ENCODE data around the gene ULK4.

Gene ULK4

DNA sequence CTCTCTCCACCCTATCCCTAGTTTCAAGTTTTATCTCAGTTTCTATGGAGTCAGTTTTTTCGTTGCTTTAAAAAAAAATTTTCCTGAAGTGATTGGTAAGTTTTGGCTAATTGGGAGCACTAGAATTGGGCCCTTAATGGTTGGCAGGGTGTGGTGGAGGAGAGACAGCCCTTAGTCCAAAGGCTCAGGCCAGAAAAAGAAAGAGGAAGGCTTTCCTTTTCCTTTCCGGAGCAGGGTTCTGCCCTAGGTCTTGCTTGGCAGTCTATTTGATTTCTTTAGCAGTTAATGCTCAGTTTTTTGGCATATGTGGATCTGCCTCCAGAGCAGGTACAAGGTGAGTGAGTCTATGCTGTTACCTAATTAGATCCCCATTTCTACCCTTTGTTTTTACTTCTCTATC is 739.9 kb downstream of the ULK4 start:
- DNase-seq (ENCODE audit: low read depth): no peak

DNA sequence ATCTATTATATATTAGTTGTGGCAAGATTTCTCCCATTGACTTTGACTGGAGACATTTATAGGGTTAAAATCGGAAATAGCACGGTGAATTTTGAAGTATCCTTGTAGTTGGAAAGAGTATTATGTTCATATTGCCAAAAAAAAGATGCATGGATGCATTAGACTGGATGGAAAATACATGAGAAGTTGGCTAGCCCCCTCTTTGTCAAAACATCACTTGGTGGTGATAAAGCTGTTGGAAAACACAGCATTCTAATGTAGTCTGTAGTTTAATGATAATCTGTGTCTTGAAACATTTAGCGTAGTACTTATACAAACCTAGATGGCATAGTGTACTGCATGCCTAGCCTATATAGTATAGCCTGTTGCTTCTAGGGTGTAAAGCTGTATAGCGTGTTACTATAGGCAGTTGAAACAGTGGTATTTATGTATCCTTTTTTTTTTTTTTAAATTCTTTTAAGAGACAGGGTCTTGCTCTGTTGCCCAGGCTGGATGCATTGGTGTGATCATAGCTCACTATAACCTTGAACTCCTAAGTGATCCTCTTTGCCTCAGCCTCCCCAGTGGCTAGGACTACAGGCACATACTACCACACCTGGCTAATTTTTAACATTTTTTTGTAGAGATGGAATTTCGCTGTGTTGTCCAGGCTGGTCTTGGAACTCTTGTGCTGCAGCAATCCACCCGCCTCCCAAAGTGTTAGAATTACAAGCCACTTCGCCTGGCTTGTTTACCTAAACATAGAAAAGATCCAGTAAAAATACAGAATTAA is 740.8 kb downstream of the ULK4 start:
- DNase-seq (ENCODE audit: low read depth): no peak

DNA sequence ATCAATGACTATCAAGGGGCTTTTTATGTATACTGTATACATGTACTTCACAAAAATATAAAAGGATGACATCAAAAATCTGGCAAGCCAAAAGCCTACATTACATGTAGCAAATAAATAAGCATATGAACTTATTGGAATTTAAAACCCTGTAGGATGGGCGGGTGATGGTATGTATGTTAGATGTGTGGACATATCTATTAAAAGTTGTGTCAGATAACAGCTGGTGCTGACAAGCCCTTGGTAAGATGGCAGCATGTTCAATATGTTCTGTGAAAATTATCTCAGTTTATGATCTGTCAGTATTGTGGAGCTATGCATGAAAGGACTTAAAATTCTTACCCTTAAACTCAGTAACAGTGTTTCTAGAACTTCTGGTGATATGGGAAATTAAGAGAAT is 742.5 kb downstream of the ULK4 start:
- no peak for DNase-seq (ENCODE audit: low read depth)

DNA sequence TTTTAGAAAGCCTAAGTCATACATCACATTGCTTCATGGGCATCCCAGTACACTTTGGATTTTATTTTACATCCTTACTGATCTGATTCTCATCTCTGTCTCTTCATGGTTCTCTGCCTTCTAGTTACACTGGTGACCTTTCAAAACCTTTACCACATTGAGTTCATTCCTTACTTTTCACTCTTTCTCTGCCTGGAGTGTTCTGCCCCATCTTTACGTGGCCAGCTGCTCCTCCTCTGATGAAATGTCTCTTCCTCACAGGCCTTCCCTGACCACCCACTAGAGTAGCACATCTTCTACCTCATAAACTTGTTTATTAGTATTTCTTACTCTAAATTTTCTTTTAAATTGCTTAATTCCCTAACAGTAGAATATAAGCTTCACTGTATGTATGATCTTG is 744.9 kb downstream of the ULK4 start:
- no peak for DNase-seq (ENCODE audit: low read depth)

DNA sequence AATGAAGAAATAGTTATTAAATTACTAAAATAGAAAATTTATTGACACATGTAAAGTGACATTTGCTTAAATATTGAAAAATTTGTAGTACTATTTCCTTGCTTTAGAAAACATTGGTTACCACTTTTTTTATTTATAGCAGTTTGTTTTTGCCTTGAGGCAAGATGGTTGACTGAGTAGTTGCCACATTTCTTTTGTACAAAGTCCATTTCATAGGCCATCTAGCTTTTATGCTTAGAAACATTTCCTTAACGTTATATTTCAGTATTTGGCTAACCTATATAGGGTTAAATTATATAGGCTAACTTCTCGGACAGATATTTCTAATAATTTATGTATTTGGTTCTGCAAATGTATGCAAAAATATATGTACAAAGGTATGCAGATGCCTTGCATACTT is 745.5 kb downstream of the ULK4 start:
- no peak for DNase-seq (ENCODE audit: low read depth)

DNA sequence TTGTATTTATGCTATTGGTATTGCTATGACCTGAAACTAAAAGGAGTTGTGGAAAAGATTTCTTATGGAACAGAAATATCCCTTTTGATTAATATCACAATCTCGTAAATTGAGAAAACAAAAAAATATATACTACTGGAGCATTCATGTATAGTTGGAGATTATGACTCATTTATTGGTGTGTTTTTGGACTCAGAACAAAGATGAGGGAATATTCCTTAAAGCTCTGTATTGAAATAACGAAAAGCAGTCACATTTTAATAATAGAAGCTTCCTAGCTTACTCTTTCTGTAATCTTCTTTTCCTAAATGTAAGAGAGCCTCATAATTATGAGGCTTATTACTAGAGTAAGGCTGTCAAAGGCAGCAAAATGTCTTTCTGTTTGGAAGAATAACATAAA is 748.3 kb downstream of the ULK4 start:
- DNase-seq (ENCODE audit: low read depth): no peak

DNA sequence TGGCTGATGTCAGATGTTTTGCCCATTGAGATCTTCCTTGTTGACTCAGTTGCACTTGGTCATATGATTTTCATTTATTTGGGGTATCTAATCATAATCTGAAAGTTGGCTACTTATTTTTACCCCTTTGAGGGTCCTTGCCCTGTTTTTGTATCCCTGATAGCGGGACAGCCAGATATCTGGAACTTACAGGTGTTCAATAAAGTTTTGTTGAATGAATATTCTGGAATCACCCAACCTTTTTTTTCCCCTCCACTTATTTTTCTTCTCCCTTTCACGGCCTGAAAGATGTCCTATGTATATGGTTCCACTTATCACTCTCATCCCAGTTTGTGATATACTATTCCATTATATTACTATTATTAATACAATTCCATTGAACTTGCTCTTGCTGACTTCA is 749.8 kb downstream of the ULK4 start:
- DNase-seq (ENCODE audit: low read depth): no peak

DNA sequence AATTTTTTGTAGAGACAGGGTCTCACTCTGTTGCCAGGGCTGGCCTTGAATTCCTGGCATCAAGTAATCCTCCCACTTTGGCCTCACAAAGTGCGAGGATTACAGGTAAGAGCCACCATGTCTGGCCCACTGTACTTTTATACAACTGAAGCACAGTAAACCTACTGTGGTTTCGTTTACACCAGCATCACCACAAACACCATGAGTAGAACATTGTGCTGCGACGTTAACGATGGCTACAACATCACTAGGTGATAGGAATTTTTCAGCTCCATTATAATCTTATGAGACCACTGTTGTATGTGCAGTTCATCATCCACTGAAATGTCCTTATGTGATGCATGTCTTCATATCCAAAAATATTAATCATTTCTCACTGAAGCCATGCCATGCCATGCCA is 750.9 kb downstream of the ULK4 start:
- DNase-seq (ENCODE audit: low read depth): no peak

DNA sequence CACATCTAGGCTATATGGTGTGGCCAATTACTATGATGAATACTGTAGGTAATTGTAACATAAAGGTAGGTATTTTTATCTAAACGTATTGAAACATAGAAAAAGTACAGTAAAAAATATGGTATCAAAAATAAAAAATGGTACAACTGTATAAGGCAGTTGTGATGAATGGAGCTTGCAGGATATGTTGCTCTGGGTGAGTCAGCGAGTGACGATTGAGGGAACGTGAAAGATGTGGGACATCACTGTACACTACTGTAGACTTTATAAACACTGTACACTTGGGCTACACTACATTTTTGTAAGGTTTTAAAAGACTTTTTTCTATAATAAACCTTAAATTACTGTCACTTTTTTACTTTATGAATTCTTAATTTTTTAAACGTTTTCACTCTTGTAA is 752.3 kb downstream of the ULK4 start:
- DNase-seq (ENCODE audit: low read depth): no peak

DNA sequence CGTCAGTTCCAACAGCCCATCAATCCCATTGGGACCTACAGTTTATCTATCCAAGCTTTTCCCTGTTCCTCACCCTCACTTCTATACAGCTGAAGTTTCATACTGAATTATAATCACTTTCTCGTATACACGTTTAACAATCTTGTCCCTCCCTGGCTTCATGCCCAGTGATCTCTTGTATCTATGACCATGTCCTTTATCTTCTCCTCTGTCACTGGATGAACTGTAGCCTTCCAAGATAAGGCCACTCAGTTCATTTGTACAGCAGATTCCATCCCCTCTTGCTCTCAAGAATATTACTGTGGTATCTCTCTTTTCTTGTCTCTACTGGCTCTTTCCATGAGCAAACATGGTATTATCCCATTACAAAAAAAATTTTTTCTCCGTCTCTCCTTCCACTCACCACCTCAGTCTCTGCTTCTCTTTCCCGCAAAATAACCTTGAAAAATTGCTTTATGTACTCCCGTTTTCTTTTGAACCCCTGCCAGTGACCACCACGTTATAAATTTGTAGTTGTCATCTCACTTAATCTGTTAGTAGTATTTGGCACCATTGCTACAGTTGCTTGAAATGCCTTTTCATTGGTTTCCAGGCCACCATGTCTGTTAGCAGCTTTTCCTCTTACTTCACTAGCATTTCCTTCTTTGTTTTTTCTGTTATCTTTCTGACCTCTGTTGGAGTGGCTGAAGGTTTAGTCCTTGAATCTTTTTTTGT is 753.2 kb downstream of the ULK4 start:
- DNase-seq (ENCODE audit: low read depth): no peak

DNA sequence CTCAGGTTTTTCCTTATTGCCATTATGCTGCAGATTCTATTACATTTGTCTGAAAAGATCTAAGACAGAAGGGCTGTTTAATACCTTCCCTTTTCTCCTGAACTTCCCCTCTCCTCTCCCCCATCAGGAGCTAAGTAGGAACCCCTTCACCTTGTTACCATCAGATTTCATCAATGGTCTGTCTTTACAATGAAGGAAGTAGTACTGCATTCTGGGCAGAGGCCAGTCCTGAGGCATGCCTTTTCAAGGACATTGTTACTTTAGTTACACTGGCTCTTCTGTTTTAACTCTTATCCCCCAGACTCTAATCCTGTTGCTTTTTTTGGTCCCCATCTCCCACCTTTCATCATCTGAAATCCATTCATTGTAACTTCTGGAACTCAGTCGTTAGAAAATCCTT is 754.5 kb downstream of the ULK4 start:
- DNase-seq (ENCODE audit: low read depth): no peak

DNA sequence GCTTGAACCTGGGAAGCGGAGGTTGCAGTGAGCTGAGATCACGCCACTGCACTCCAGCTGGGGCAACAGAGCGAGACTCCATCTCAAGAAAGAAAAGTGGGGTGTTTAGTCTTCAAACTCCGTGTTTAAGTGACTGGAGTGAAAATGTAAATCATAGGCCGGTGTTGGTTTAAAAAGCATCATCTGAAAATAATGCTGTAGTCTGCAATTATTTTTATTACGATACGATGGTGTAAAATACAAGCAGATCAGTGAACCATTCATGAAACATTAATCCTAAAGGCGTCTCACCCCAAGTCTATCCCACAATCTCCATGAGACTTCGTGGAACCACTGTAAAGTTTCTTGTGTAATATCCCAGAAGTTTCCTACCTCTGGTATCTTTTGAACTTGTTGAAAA is 756.3 kb downstream of the ULK4 start:
- no peak for DNase-seq (ENCODE audit: low read depth)

DNA sequence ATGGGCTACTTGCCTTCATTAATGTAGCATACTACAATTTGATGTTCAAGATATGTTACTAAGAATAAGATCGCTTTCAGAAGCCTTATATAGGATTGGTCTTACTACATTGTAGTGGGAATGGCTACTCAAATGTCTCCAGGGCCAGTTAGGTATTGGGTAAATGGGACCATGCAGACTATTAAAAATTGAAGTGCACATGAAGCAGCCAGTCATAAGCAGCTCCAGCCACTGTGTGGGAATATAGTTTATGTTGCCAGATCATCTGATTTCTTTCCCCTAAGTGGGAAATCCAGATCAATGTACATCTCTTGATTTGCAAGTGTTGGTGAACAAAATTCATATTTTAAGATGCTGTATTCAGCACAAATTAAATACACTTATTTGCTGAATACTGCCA is 757.5 kb downstream of the ULK4 start:
- DNase-seq (ENCODE audit: low read depth): no peak

DNA sequence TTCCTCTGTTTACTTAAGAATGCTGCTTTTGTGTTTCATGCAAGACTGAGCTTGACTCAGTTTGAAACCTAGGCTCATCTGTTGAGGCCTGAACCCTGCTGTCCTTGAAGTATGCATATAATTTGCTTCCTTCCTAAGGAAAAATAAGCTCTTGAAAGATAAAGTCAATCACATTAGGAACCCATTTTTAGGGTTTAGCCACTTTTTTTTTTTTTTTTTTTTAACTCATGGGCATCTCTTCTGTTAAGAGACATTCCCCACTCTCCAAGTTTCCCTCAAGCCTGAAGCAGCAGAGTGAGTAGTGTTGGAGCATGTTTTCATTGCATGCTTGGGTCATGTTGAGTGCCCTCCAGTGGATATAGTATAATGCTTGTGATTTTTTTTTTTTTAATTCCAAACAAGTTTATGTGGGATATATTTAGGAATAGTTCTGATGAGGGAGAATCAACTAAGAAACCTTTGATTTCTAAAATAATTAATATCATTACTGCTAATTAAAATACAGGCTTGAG is 759.0 kb downstream of the ULK4 start:
- DNase-seq (ENCODE audit: low read depth): peak; percentile 67

DNA sequence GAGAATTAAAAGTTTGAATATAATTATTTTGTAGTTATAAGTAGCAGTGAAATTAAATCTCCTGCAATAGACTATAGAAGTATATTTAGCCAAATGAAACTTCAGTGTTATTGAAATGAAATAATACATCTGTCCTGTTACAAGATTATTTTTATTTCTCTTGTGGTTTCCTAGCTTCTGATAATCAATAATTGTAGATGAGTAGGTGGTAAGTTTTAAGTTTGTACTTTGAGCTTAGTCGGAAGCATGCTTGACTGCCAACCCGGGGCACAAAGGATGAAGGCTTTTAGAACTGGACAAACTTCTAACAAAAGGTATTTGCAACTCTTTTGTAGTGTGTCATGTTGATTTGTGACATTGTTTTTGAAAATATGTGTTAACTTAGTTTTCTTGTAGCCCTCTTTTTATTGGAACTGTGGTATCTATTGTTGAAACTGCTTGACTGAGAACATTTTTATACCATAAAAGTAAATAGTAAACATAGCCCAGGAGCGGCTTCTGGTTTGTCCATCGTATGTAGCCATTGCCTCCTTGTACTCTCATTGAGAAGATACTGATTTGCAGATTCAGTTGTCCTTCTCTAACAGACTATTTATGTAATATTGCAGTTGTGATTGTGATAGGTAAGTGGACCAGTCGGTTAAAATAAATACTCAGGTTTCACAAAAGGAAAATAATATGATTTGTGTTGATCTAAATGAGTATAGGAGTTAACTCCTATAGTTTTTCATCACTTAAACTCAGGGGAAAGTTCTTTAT is 759.6 kb downstream of the ULK4 start:
- no peak for DNase-seq (ENCODE audit: low read depth)

DNA sequence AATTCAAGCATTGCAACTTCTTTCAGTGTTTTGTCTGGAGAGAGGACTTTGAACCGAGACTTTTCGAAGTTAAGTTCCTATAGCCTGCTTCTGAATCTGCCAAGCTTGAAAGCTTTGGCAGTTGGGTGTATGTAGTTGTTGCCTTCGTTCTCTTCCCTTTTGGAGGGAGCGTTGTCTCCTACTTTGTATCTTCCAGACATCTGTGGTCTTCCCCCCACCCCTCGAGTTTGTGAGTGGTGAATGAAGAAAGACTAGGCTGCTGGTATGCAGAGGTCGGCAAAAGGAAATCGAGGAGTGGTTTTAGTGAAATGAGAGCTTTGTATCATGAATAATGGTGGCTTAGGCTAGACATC is 761.3 kb downstream of the ULK4 start:
- peak; percentile 80 for DNase-seq (ENCODE audit: low read depth)

DNA sequence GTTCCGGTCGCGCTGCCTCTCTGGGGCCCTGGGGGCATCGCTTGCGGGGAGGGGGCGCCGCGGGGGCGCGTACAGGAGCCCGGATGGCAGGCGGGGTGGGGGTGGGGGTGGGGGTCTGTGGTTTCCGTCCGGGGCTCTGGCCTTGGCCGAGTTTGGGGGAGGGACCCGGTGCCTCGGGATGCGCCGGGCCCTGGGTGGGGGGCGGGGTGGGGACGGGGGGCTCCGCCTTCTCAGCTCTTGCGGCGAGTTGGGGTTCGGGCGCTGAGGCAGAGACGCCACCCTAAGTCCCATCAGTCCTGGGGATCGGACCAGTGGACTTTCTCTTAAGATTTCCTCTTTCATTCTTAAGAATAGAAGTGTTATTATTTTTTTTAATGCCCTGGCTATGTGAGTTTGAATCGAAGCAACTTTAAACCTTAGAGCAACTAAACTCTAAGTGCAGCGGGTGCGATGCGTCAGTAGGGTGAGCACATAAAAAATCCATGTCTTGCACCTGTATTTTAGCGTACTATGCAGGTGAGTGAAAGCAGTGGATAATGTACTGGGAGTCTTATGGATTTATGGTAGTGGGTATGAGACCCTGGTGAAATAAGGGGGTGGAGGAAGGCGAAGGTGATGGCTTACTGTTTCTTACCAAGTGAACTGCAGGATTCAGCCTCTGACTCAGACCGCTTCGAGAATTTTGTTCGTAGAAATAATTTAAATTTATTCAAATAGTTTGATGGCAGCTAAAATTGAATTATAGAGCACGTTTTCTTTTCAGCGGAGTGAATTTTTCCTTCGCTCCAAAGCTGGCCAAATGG is 761.8 kb downstream of the ULK4 start:
- peak; percentile 29 for DNase-seq (ENCODE audit: low read depth)

DNA sequence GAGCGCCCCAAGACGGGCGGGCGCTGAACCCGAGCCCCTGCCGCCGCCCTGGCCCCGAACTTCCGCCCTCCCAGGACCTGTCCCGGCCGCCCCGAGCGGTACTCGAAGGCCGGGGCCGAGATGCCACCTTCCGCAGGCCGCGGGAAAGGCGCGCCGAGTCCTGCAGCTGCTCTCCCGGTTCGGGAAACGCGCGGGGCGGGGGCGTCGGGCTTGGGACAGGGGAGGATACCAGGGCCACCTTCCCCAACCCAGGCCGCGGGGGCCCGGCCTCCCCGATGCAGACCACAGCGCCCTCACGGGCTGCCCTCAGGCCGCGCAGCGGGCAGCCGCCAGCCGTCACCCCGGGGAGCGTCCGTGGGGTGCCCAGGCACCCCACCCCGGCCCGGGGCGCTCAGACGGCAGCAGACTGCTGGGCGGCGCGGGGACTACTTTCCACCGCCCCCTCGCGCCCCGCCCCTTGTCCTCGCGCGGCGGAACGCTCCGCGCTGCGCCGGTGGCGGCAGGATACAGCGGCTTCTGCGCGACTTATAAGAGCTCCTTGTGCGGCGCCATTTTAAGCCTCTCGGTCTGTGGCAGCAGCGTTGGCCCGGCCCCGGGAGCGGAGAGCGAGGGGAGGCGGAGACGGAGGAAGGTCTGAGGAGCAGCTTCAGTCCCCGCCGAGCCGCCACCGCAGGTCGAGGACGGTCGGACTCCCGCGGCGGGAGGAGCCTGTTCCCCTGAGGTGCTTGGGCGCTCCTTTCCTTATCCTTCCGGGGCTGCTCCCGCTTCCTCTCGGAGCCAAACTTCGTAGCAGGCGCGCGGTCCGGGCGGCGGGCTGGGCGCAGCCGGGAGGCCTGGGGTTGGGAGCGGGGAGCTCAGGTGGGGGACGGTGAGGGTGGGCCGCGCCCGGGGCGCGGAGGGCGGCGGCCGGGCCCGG is 762.7 kb downstream of the ULK4 start, which contains the start of gene CTNNB1:
Gene CTNNB1, plus strand, starts transcription at position 556 of the 916 bp plus-strand sequence. CDS start 24,564 bp downstream, outside the sequence.
- DNase-seq (ENCODE audit: low read depth): peak; percentile 97

DNA sequence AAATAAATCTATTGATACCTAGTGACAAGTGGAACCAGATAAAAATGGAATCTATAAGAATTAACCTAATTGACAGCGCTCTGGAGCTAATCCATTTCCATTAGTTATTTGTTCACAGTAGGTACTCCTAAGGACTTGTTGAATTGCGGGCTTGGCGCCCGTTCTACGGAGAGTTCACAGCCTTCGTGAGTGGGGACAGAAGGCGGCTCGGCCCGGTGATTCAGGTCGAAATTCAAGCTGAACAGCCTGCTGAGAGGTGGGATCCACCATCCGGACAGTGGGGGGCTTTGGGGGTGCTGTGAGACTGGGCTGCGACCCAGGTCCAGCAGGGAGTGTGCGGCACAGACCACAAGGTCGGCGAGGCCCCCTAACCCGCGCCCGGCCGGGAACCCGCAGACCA is 763.4 kb downstream of the ULK4 start:
- DNase-seq (ENCODE audit: low read depth): no peak

DNA sequence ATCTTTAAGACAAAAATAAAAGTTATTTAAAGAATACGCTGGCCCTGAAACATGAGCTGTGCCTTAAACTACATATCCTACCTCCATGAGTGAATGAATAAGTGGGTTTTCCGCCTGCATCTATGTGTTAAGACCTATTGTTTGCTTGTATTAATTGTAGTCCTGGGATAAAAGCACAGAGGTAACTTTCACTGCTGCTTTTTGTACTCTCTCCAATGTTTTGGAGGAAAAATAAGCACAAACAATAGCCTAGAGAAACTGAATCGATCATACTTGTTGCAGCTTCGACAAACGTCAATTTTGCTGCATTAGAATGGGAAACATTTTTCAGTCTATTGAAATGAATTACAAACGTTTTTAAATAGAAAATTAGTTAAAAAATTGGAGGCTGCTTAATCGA is 763.9 kb downstream of the ULK4 start:
- no peak for DNase-seq (ENCODE audit: low read depth)
